HG03575 (cell line): ENCODE measurements around the gene HEPN1.

Experiments used
- ATAC-seq: cut with Tn5 transposase; IDR thresholded peaks from one replicate; pipeline ENCODE4 v1.9.1; 2021; ENCODE audit not compliant: unreplicated experiment, insufficient number of reproducible peaks, low FRiP score; ENCODE audit errors: extremely low read depth

The HEPN1 gene

DNA sequence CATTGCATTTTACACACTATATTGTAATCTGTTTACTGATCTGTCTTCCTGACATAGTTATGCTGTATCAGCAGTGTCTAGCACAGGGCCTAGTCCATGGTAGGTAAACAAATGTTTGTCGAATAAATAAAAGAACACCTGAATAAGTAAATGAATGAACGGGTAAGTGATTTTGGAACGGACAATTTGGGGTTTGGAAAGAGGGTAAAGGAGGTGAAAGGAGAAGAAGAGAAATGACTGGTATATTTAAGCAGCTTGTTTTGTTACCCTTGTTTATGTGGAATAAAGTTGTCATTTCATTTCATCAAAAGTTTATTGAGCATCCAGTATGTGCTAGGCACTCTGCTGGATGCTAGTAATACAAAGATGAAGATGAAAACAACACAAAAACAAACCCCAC is at the start of gene HEPN1:
TSS of gene HEPN1 (plus strand) at position 301 of the 400 bp plus-strand sequence.
- no peak for ATAC-seq

DNA sequence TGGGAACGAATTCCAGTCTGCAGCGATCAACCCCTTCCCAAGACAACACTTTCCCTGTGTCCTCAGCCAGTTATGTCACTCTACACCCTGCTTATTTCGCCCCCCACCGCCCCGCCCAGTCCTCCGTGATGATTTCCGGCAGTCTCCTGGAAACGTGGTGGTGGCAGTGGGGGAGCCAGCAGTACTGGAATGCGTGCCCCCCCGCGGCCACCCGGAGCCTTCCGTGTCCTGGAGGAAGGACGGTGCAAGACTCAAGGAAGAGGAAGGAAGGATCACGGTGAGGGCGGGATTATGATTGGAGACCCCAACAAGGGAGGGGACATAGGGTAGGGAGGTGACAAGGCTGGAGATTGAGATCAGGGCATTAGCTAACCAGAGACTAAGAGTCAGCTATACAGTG is 49.7 kb upstream of the HEPN1 start:
- no peak for ATAC-seq

DNA sequence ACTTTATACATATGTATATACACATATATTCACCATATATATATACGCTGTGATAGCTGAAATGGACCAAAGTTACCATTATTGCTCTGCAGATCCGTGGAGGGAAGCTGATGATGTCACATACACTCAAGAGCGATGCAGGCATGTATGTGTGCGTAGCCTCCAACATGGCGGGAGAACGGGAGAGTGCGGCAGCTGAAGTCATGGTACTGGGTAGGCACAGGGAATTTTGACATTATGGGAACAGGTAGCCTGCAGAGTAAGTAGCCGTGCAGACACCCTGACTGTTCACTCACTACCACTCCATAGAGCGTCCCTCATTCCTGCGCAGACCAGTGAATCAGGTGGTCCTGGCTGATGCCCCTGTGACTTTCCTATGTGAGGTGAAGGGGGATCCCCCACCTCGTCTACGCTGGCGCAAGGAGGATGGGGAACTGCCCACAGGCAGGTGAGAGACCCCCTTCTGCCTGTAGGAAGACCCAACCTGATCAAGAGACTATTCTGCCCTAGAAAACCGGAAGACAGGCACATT is 49.1 kb upstream of the HEPN1 start:
- ATAC-seq, result no peak

DNA sequence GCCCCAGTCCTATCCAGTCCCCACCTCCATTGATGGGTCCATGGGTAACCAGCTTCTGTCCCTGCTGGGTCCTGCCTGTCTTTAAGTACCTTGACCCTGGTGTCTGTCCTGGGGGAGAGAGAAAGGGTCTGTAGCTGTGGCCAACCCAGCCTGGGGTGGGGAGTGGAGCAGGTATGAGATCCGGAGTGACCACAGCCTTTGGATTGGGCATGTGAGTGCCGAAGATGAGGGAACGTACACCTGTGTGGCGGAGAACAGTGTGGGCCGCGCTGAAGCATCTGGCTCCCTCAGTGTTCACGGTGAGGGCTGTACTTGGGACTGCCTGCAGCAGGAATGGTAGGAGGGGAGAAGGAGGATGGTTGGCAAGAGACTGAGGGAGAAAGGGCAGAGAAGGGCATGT is 48.6 kb upstream of the HEPN1 start:
- no peak for ATAC-seq

GRCh38 chr11:124872280-124872679 is 46.8 kb upstream of the HEPN1 start:
- ATAC-seq, result no peak

GRCh38 chr11:124872741-124873140 is 46.3 kb upstream of the HEPN1 start:
- no peak for ATAC-seq

- no peak for ATAC-seq
These were observed 45.1 kb upstream of the HEPN1 start for GRCh38 chr11:124873951-124874350.

DNA sequence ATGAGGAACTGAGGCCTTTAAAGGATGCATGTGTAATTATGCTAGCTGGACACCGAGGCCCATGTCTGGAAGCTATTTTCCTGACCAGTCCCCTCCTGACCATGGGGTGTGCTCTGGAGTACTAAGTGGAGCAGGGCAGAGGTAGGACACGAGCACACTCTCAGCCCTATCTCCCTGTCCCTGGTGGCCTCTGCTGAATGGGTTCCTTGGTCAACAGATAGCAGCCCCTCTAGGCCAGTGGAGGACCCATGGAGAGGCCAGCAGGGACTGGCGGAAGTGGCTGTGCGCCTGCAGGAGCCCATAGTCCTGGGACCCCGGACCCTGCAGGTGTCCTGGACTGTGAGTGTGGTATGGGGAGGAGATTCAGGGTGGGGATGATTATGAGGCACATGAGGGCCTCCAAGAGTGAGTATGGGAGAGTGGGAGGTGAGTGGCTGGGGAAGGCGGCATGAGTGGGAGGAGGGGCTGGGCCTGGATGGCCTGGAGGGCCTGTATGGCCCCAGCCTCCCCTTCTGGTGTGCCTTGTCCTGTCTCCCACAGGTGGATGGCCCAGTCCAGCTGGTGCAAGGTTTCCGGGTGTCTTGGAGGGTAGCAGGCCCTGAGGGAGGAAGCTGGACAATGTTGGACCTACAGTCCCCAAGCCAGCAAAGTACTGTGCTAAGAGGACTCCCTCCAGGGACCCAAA is 44.3 kb upstream of the HEPN1 start:
- no peak for ATAC-seq

DNA sequence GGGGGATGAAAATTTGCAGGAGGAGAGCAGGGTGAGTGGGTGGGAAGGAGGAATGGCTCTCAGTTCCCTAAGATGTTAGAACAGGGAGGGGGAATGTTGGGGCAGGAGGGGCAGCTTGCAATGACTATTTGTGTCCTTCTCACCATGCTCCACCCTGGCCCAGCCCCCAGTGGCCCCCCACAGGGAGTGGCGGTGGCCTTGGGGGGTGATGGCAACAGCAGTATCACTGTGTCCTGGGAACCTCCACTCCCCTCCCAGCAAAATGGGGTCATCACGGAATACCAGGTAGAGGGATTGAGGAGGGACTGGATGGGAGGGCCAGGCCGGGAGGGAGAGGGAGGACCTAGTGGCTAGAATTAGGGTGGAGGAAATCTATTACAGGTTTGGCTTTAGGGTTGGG is 43.6 kb upstream of the HEPN1 start:
- ATAC-seq, result no peak

GRCh38 chr11:124875943-124876817 is 42.9 kb upstream of the HEPN1 start:
- ATAC-seq, result no peak

GRCh38 chr11:124876818-124877630 is 42.0 kb upstream of the HEPN1 start:
- no peak for ATAC-seq

- no peak for ATAC-seq
These were observed 41.5 kb upstream of the HEPN1 start for GRCh38 chr11:124877631-124877909.

DNA sequence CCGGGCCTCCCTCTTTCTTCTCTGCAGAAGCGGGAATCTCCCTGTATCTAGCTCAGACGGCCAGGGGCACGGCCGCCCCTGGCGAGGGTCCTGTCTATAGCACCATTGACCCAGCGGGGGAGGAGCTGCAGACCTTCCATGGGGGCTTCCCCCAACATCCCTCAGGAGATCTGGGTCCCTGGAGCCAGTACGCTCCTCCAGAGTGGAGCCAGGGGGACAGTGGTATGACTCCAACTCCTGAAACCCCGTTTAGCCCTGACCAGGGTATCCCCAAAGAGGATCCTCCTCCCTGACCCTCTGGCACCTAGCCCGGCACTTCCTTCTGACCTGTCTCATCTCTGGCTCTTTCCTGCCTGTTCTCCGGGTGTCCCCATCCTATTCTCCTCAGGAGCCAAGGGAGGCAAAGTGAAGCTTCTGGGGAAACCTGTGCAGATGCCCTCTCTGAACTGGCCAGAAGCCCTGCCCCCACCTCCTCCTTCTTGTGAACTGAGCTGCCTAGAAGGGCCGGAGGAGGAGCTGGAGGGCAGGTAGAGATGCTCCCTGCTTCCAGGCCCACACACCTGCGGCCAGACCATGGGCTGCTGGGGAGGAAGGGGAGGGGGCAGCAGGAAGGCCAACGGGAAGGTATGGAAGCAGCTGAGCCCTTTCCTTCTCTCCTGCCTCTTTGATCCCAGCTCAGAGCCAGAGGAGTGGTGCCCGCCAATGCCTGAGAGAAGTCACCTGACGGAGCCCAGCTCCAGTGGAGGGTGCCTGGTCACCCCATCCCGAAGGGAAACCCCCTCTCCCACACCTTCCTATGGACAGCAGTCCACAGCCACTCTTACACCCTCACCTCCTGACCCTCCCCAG is 40.9 kb upstream of the HEPN1 start:
- ATAC-seq, result no peak

GRCh38 chr11:124878759-124879492 is 40.1 kb upstream of the HEPN1 start:
- ATAC-seq, result no peak

GRCh38 chr11:124879493-124880289 is 39.4 kb upstream of the HEPN1 start:
- ATAC-seq, result no peak

- ATAC-seq, result no peak
These were observed 38.8 kb upstream of the HEPN1 start for GRCh38 chr11:124880290-124880611.

DNA sequence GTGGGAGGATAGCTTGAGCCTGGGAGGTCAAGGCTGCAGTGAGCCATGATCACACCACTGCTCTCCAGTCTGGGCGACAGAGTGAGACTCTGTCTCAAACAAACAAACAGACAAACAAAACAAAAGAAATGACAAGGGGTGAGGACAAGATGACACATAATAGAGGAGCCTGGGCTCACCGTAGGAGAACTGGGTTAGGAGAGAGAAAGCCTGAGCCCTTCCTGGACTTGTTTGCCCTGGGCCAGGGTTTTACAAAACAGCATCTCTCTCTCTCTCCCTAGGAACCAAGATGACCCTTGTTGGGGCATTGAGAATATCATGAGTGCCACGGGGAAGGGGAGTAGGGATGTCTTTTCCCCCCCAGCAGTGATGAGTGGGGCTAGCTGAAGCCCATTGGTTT is 38.1 kb upstream of the HEPN1 start:
- ATAC-seq, result no peak
